Activated CD4-positive, alpha-beta T cell treated with anti-CD3 and anti-CD28 coated beads, Interleukin-2, amount 10 ng/mL, durations not matched to agents 7 days and 5 days (primary cell): ENCODE data around the gene EFCAB14. TPM values are rescaled to one million over a fixed set of nuclear protein-coding genes. Genes with fewer than 3 reads are reported as not detected.
"Not testable (repeated sequence)": the region's sequence is repeated elsewhere in the genome, so short reads cannot be mapped to it uniquely, and the experiment has no call there.

Experiments used
- CTCF ChIA-PET: fragments of 350-600 bp; sonication (Branson Sonifier 250); formaldehyde crosslinking; loops from one replicate; lab custom pipeline; 2021; ENCODE audit warnings: antibody characterized with exemption; lab: Charles Lee
- POLR2A ChIA-PET: fragments of 350-600 bp; sonication (Branson Sonifier 250); formaldehyde crosslinking; loops from one replicate; lab custom pipeline; 2021; ENCODE audit warnings: antibody characterized with exemption; lab: Charles Lee
- DNase-seq: peaks from one replicate; pipeline ENCODE4 v3.0.0-alpha.2; 2020
- H3K27ac Mint-ChIP-seq: one replicate; pipeline ENCODE4 v1.8.0; 2021; ENCODE audit warnings: mild to moderate bottlenecking, moderate library complexity, mixed read lengths
- H3K27me3 Mint-ChIP-seq: one replicate; pipeline ENCODE4 v1.8.0; 2021; ENCODE audit warnings: mixed read lengths
- H3K36me3 Mint-ChIP-seq: one replicate; pipeline ENCODE4 v1.8.0; 2021; ENCODE audit warnings: low read depth, mixed read lengths
- H3K4me1 Mint-ChIP-seq: one replicate; pipeline ENCODE4 v1.8.0; 2021; ENCODE audit warnings: mixed read lengths
- H3K4me3 Mint-ChIP-seq: one replicate; pipeline ENCODE4 v1.8.0; 2021; ENCODE audit warnings: mild to moderate bottlenecking, moderate library complexity, mixed read lengths
- H3K9me3 Mint-ChIP-seq: one replicate; pipeline ENCODE4 v1.8.0; 2021; ENCODE audit warnings: mixed read lengths
- total RNA-seq, 2 experiments: library from RNA; stranded (reverse); gene quantifications; one replicate each; pipeline ENCODE4 v1.2.3, GENCODE V29; 2021

Gene EFCAB14
- total RNA-seq, 2 experiments from 2014 or later = 88.1 to 103 TPM

DNA sequence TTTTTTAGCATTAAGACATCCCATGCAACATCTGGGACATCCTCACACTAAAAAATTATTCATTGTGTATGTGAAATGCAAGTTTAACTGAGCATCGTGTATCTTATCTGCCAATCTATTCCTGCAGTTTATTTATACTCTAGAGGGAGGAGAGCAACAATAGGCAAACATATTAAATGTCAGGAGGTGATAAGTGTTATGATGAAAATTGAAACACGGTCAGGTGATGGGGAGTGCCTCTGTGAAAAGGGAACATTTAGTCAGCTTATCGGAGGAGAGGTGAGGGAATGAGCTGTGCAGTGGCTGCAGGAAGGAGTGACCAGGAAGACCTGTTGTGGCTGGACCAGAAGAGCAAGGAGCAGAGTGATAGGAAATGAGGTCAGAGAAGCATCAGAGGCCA lies 775 bp upstream of the EFCAB14 start:
- H3K4me1 Mint-ChIP-seq = peaks cover 41% of the 10 kb centered on the region
- ChIA-PET CTCF (no interaction called here), POLR2A (interaction anchor here (0.7 kb wide), 1 partner anchor 49 kb away, joined by 3 read pairs; no protein-coding TSS in a partner anchor)
- no peaks in the 10 kb centered on the region for H3K9me3 Mint-ChIP-seq
- H3K4me3 Mint-ChIP-seq = peak overlapping the region; percentile 91
- peaks cover 31% of the 10 kb centered on the region for H3K36me3 Mint-ChIP-seq
- H3K27me3 Mint-ChIP-seq = no peaks in the 10 kb centered on the region
- H3K27ac Mint-ChIP-seq = peak overlapping the region; percentile 86
- no peak for DNase-seq

DNA sequence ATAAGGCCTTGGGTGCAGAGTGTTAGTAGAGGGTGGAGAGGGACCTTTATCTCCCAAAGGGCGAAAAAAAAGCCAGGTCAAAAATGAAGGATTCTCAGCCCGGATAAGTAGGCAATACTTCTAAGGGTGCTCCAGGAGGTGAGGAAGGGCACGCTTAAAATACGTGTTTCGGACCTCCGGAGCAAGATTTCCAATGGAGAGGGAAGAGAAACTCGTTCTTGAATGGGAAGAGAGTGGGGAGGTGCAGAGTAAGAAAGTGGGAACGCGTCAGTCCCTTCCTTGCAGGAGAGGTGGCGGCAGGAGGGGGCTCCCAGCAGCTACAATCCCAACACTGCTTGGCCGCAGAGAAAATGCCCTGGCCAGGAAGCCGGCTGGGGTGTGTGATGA lies 581 bp downstream of the EFCAB14 start:
- Mint-ChIP-seq H3K27ac (peak overlapping the region; percentile 95), H3K9me3 (no peaks in the 10 kb centered on the region), H3K4me1 (peaks cover 43% of the 10 kb centered on the region), H3K36me3 (peaks cover 39% of the 10 kb centered on the region), H3K4me3 (peak overlapping the region; percentile 91), H3K27me3 (no peaks in the 10 kb centered on the region)
- CTCF ChIA-PET = interaction anchor here (1.0 to 2.3 kb wide), 2 partner anchors 22 to 185 kb away, joined by 3 to 5 read pairs; no protein-coding TSS in a partner anchor
- DNase-seq = no peak
- POLR2A ChIA-PET = no interaction called here

DNA sequence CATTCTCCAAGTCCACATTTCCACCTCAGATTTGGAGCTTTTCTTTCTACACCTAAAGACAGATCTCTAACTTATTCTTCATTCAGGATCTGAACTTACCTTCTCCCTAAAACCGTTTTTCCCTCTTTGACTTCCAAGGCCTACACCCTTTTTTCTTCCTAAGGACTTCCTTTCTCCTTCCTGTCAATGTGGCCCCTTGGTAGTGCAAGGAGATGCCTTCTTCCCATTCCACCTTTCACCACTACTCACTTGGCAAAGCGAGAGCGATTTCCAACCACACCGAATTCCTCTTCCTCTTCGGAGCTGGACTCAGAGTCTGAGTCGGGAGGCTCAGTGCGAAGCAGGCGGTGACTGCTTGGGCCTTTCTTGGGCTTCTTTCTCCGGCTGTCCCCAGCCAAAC lies 1.3 kb downstream of the EFCAB14 start:
- H3K27me3 Mint-ChIP-seq = no peaks in the 10 kb centered on the region
- peak overlapping the region; percentile 91 for H3K4me3 Mint-ChIP-seq
- ChIA-PET CTCF (interaction anchor here (1.2 to 2.3 kb wide), 2 partner anchors 10 to 184 kb away, joined by 5 read pairs; no protein-coding TSS in a partner anchor), POLR2A (no interaction called here)
- peaks cover 43% of the 10 kb centered on the region for H3K4me1 Mint-ChIP-seq
- DNase-seq = no peak
- peaks cover 39% of the 10 kb centered on the region for H3K36me3 Mint-ChIP-seq
- no peaks in the 10 kb centered on the region for H3K9me3 Mint-ChIP-seq
- peak overlapping the region; percentile 95 for H3K27ac Mint-ChIP-seq

DNA sequence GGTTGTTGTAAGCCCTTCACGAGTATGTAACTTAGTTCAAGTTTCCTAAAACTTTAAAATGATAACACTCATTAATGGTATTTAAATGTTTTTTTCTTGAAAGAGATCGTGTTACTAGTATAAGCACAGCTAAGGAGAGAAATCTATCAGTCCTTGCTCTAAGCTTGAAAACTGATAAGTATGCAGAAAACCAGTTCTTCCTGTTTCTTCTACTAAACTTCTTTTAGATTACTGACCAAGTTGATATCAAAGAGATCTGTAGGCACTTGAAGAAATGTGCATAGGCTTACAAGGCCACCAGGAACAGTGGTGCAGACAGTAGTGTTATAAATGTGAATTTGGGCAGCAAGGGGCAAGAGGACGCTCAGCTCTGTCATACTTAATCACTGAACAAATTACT lies 3.9 kb downstream of the EFCAB14 start:
- Mint-ChIP-seq H3K27ac (no peak overlapping the region), H3K9me3 (no peaks in the 10 kb centered on the region), H3K36me3 (peaks cover 45% of the 10 kb centered on the region), H3K4me3 (no peak overlapping the region), H3K27me3 (no peaks in the 10 kb centered on the region), H3K4me1 (peaks cover 42% of the 10 kb centered on the region)
- ChIA-PET POLR2A (no interaction called here), CTCF (interaction anchor here (0.6 to 1.5 kb wide), 3 partner anchors 10 to 36 kb away, joined by 3 to 7 read pairs (median 3); no protein-coding TSS in a partner anchor)
- no peak for DNase-seq

DNA sequence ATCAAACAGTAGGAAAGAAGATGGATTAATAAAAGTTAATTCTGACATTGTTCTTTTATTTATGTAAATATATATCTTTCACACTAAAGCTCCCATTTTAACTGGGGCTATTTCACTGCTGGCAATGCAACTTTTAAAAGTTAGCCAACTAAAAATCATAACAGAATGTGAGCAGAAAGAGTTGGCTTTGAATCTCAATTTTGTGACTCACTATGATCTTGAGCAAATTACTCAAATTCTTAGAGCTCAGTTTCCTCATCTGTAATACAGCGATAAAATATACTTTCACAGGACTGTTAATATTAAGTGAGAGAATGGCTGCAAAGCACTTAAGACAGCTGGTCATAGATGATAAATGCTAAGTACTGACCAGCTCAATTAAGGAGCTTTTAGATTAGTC lies 10.8 kb downstream of the EFCAB14 start:
- H3K27me3 Mint-ChIP-seq = no peaks in the 10 kb centered on the region
- no peaks in the 10 kb centered on the region for H3K9me3 Mint-ChIP-seq
- H3K36me3 Mint-ChIP-seq = peaks cover 50% of the 10 kb centered on the region
- no peak overlapping the region for H3K4me3 Mint-ChIP-seq
- ChIA-PET CTCF (interaction anchor here (1.2 to 1.8 kb wide), 3 partner anchors 9 to 31 kb away, joined by 3 to 5 read pairs (median 3); no protein-coding TSS in a partner anchor), POLR2A (no interaction called here)
- H3K27ac Mint-ChIP-seq = no peak overlapping the region
- peaks cover 12% of the 10 kb centered on the region for H3K4me1 Mint-ChIP-seq
- DNase-seq = no peak

DNA sequence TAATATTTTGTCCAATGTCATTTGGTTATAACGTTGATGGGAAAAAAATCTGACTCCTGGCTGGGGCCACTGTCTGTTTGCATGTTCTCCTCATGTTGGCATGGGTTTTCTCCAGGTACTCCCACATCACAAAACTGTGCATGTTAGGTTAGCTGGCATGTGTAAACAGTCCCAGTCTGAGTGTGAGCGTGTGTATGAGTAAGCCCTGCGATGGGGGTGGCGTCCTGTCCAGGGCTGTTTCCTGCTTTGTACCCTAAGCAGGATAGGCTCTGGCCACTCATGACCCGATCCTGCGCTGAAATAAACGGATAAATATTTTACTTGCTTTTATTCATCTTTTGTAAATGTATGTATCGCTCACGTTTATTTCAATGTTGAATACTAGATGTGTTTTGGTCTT lies 13.5 kb downstream of the EFCAB14 start:
- no peak for DNase-seq
- H3K27ac Mint-ChIP-seq = no peak overlapping the region
- CTCF ChIA-PET = no interaction called here
- H3K4me3 Mint-ChIP-seq = no peak overlapping the region
- no peaks in the 10 kb centered on the region for H3K9me3 Mint-ChIP-seq
- peaks cover 53% of the 10 kb centered on the region for H3K36me3 Mint-ChIP-seq
- peaks cover 9% of the 10 kb centered on the region for H3K4me1 Mint-ChIP-seq
- POLR2A ChIA-PET = no interaction called here
- no peaks in the 10 kb centered on the region for H3K27me3 Mint-ChIP-seq

DNA sequence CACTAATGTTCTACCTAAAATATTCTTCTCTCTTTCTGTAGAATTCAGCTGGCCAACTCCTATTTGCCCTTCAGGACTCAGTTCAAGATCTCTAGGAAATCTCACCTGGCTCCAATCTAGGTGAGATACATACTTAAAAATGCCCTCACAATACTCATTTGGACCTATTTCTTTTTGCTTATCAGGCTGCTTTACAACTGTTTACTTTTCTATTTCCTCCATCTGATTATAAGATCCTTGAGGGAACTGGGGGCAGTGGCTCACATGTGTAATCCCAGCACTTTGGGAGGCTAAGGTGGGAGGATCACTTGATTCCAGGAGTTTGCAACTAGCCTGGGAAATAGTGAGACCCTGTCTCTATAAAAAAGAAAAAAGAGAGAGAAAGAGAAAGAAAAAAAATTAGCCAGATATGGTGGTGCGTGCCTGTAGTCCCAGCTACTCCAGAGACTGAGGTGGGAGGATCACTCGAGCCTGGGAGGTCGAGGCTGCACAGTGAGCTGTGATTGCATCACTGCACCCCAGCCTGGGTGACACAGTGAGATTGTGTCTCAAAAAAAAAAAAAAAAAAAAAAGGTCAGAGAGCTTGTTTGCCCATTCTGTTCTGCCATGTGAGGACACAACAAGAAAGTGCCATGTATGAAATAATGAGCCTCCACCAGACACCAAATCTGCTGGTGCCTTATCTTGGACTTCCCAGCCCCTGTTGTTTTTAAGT lies 14.8 kb downstream of the EFCAB14 start:
- Mint-ChIP-seq H3K4me1 (peaks cover 11% of the 10 kb centered on the region), H3K27ac (peak overlapping the region; percentile 38), H3K27me3 (no peaks in the 10 kb centered on the region), H3K9me3 (no peaks in the 10 kb centered on the region), H3K36me3 (peaks cover 53% of the 10 kb centered on the region), H3K4me3 (no peak overlapping the region)
- CTCF ChIA-PET = interaction anchor here (0.6 to 0.7 kb wide), 2 partner anchors 123 to 429 kb away, joined by 4 to 5 read pairs; no protein-coding TSS in a partner anchor
- no peak for DNase-seq
- POLR2A ChIA-PET = no interaction called here

DNA sequence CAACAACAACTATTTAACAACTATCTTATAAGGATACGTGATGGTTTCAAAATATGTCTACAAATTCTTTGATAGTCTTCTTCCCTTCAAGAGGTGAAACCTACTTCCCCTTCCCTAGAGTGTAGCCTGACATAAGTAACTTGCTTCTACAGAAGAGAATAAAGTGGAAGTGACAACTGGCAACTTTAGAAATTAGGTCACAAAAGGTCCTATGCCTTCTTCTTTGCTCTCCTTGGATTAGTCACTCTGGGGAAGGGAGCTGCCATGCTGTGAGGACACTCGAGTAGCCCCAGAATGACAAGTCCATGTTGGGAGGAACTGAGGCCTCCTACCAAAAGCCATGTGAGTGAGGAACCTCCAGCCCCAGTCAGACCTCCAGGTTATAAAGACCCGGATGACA lies 19.2 kb downstream of the EFCAB14 start:
- ChIA-PET POLR2A (no interaction called here), CTCF (interaction anchor here (1.2 kb wide), 1 partner anchor 32 kb away, joined by 3 read pairs; the partner anchor contains the start of gene ATPAF1)
- H3K4me1 Mint-ChIP-seq = peaks cover 15% of the 10 kb centered on the region
- H3K27me3 Mint-ChIP-seq = no peaks in the 10 kb centered on the region
- peaks cover 59% of the 10 kb centered on the region for H3K36me3 Mint-ChIP-seq
- H3K27ac Mint-ChIP-seq = no peak overlapping the region
- no peak for DNase-seq
- H3K4me3 Mint-ChIP-seq = no peak overlapping the region
- peaks cover 4% of the 10 kb centered on the region for H3K9me3 Mint-ChIP-seq

DNA sequence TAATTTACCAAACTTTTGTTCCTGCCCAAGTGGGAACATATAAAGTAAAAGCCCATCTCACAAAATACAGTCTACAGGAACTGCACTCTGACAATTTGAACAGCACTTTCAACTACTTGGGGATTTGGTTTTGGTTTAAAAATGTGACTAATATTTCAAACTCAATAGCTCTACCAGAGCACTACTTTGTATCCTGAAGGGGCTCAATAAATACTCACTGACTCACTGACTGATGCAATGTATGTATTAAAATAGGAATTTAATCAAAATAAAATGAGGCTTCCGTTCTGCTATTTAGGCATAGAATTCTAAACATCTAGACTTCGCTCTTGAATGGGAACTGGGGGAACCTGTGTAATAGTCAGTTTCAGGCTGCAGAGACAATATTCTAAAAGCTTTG lies 21.9 kb downstream of the EFCAB14 start:
- DNase-seq = no peak
- ChIA-PET POLR2A (no interaction called here), CTCF (interaction anchor here (1.1 to 1.8 kb wide), 3 partner anchors 21 to 138 kb away, joined by 3 to 6 read pairs (median 3); partner anchors contain the start of gene EFCAB14)
- Mint-ChIP-seq H3K27ac (no peak overlapping the region), H3K9me3 (peaks cover 4% of the 10 kb centered on the region), H3K4me1 (peaks cover 11% of the 10 kb centered on the region), H3K27me3 (no peaks in the 10 kb centered on the region), H3K4me3 (no peak overlapping the region), H3K36me3 (peaks cover 55% of the 10 kb centered on the region)

DNA sequence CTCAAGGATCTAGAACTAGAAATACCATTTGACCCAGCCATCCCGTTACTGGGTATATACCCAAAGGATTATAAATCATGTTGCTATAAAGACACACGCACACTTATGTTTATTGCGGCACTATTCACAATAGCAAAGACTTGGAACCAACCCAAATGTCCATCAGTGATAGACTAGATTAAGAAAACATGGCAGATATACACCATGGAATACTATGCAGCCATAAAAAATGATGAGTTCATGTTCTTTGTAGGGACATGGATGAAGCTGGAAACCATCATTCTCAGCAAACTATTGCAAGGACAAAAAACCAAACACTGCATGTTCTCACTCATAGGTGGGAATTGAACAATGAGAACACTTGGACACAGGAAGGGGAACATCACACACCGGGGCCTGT lies 24.2 kb downstream of the EFCAB14 start:
- H3K4me1 Mint-ChIP-seq, DNase-seq, CTCF ChIA-PET, H3K4me3 Mint-ChIP-seq, H3K27me3 Mint-ChIP-seq, H3K27ac Mint-ChIP-seq, POLR2A ChIA-PET, H3K9me3 Mint-ChIP-seq: not testable (repeated sequence)
- H3K36me3 Mint-ChIP-seq = peaks cover 68% of the 10 kb centered on the region

DNA sequence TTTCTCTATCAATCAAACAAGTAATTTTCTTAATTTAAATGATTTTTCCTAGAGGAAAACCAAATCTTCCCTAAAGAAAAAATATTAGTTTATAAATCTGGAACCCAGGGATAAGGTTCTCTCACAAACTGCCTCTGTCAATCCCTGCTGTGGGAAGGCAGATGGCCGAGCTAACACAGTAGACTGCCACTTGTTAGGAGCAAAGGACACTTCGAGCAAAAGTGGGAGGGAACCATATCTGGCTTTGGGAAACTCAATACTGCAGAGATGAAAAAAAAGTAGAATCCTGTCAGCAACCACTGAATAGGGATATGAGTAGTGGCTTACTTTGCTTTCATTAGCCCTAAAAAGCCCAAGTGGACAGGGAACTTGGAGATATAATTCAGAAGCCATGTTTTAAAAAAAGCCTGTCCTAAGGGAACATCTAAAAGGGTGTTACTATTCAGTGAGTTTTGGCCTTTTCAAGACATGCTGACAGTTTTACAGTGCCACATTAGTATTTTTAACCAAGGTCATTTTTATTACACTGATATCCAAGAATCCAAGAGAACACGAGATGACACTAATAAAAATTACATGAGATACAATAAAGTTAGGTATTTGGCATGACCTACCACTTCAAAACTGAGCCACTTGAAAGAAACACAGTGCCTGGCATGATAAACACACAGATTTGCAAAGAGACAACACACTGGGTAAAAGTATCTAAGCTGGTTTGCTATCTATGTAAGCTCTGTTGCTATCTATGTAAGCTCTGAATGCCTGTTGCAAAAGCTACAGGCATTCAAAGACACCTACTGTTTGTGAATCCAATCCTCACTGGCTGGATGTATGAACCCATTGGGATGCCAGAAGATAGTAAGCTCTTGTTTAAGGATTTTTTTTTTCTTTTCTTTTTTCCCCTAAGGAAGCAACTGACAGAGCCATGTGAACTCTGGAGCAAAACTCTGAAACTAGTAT lies 25.8 kb downstream of the EFCAB14 start:
- Mint-ChIP-seq H3K27ac (no peak overlapping the region), H3K4me1 (peaks cover 10% of the 10 kb centered on the region), H3K27me3 (no peaks in the 10 kb centered on the region), H3K36me3 (peaks cover 72% of the 10 kb centered on the region), H3K4me3 (no peak overlapping the region), H3K9me3 (peaks cover 4% of the 10 kb centered on the region)
- CTCF ChIA-PET = interaction anchor here (0.9 to 1.4 kb wide), 2 partner anchors 16 to 17 kb away, joined by 3 read pairs; no protein-coding TSS in a partner anchor
- DNase-seq = no peak
- POLR2A ChIA-PET = no interaction called here

DNA sequence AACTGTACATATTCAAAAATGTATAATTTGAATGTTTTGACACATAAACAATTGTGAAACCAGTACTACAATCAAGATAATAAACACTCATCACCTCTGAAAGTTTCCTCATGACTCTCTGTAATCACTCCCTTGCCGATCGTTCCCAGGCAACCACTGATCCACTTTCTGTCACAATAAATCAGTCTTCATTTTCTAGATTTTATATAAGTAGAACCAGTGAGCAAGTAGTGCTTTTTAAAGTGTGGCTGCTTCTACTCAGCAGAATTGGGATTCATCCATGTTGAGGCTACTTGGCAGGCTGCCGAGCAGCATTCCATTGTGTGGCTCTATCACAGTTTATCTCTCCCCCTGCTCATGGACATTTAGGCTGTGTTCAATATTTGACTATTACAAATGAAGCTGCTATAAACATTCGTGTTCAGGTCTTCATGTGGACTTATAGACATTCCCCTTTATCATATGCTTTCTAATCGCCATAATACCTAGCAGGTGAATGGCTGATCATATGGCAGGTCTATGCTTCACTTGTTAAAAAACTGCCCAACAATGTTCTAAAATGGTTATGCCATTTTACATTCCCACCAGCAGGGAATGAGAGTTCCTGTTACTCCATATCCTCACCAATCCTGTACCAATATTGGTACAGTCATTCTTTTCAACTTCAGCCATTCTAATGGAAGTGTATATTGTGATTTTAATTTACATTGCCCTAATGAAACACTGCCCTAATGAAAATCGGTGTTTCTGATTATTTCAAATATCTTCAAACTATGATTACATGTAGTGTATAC lies 26.7 kb downstream of the EFCAB14 start:
- H3K4me3 Mint-ChIP-seq = no peak overlapping the region
- peaks cover 16% of the 10 kb centered on the region for H3K4me1 Mint-ChIP-seq
- H3K27ac Mint-ChIP-seq = no peak overlapping the region
- H3K27me3 Mint-ChIP-seq = no peaks in the 10 kb centered on the region
- POLR2A ChIA-PET = no interaction called here
- CTCF ChIA-PET = interaction anchor here (1.4 kb wide), 2 partner anchors 15 to 18 kb away, joined by 3 to 4 read pairs; no protein-coding TSS in a partner anchor
- H3K9me3 Mint-ChIP-seq = peaks cover 4% of the 10 kb centered on the region
- peaks cover 75% of the 10 kb centered on the region for H3K36me3 Mint-ChIP-seq
- DNase-seq = no peak
